Activated CD8-positive, alpha-beta T cell treated with anti-CD3 and anti-CD28 coated beads, Interleukin-2, amount 10 ng/mL, durations not matched to agents 7 days and 5 days (primary cell): Measurements from ENCODE around the gene MIX23. TPM values are rescaled to one million over a fixed set of nuclear protein-coding genes. Genes with fewer than 3 reads are reported as not detected.

ENCODE experiments used
- ATAC-seq: fragments of 150-1000 bp; cut with Tn5 transposase; one replicate; pipeline ENCODE4 v1.10.0; 2021; ENCODE audit warnings: moderate library complexity
- CTCF ChIA-PET: fragments of 350-600 bp; sonication (Branson Sonifier 250); formaldehyde crosslinking; loops from one replicate; lab custom pipeline; 2021; ENCODE audit warnings: antibody characterized with exemption; lab: Charles Lee
- POLR2A ChIA-PET: fragments of 350-600 bp; sonication (Branson Sonifier 250); formaldehyde crosslinking; loops from one replicate; lab custom pipeline; 2021; ENCODE audit warnings: antibody characterized with exemption; lab: Charles Lee
- DNase-seq: peaks from one replicate; pipeline ENCODE4 v3.0.0-alpha.2; 2020
- H3K27ac Mint-ChIP-seq: one replicate; pipeline ENCODE4 v1.8.0; 2021; ENCODE audit warnings: mild to moderate bottlenecking, mixed read lengths
- H3K27me3 Mint-ChIP-seq: one replicate; pipeline ENCODE4 v1.8.0; 2021; ENCODE audit warnings: low read depth, mixed read lengths
- H3K36me3 Mint-ChIP-seq: one replicate; pipeline ENCODE4 v1.8.0; 2021; ENCODE audit warnings: low read depth, mixed read lengths
- H3K4me1 Mint-ChIP-seq: one replicate; pipeline ENCODE4 v1.8.0; 2021; ENCODE audit warnings: low read depth, mixed read lengths
- H3K4me3 Mint-ChIP-seq: one replicate; pipeline ENCODE4 v1.8.0; 2021; ENCODE audit warnings: mild to moderate bottlenecking, mixed read lengths
- H3K9me3 Mint-ChIP-seq: one replicate; pipeline ENCODE4 v1.8.0; 2022; ENCODE audit warnings: mixed read lengths; ENCODE audit not compliant: insufficient read depth
- total RNA-seq, 2 experiments: library from RNA; stranded (reverse); gene quantifications; one replicate each; pipeline ENCODE4 v1.2.3, GENCODE V29; 2021

MIX23 gene
- total RNA-seq, 2 experiments from 2014 or later, result 40.0 to 47.3 TPM

DNA sequence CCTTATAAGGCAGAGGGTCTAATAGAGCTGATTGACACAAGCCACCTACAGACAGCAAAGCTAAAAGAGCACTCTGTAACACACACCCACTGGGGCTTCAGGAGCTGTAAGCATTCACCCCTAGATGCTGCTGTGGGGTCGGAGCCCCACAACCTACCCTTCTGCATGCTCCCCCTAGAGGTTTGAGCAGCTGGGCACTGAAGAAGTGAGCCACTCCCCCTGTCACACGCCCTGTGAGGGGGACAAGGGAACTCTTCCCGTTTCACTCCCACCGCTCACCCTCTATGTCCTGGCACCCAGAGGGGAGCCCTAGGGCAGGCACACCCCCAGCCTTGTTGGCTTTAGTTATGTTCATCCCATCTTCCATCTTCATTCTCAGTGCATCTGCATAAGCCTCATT, 67.4 kb downstream of the MIX23 start:
- ChIA-PET POLR2A (no interaction called here), CTCF (no interaction called here)
- H3K27me3 Mint-ChIP-seq, result peaks cover 16% of the 10 kb centered on the region
- H3K4me1 Mint-ChIP-seq, result peaks cover 15% of the 10 kb centered on the region
- no peak for ATAC-seq
- H3K9me3 Mint-ChIP-seq, result peaks cover 17% of the 10 kb centered on the region
- no peak for DNase-seq
- H3K27ac Mint-ChIP-seq, result no peak overlapping the region
- no peak overlapping the region for H3K4me3 Mint-ChIP-seq
- H3K36me3 Mint-ChIP-seq, result no peaks in the 10 kb centered on the region

DNA sequence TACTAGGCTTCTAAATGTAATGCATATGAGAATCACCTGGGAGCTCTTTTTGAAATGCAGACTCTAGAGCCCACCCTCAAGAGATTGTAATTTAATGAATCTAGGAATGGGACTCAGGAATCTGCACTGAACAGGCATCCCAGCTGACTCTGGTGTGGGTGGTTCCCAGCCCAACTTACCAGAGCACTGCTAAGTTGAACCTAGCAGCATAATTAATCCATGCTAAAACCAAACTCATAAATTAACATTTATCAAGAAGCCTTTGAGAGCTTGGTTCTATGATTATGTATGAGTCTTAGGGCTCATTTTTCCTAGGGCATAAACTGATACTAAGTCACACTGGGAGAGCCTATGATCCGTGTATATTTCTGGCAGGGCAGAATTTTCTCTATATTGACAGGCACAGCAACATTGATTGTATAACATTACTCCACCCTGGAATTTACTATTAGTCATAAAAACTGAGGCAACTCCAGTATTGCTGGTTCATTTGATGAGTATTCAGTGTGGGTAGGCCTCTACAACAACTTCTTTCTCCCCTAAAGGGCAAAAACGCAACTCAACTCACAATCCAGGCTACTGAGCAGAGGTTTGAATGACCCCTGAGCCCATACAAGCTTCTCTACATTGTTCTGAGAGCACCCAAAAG, 68.7 kb downstream of the MIX23 start:
- Mint-ChIP-seq H3K27ac (no peak overlapping the region), H3K27me3 (peaks cover 20% of the 10 kb centered on the region), H3K4me3 (no peak overlapping the region), H3K4me1 (peaks cover 15% of the 10 kb centered on the region), H3K36me3 (no peaks in the 10 kb centered on the region), H3K9me3 (peaks cover 7% of the 10 kb centered on the region)
- CTCF ChIA-PET, result interaction anchor here (0.8 to 1.7 kb wide), 4 partner anchors 55 to 765 kb away, joined by 3 to 4 read pairs (median 3); partner anchors contain the start of gene FAM162A
- ATAC-seq, result no peak
- DNase-seq, result no peak
- POLR2A ChIA-PET, result interaction anchor here (1.4 kb wide), 1 partner anchor 8 kb away, joined by 4 read pairs; no protein-coding TSS in a partner anchor

DNA sequence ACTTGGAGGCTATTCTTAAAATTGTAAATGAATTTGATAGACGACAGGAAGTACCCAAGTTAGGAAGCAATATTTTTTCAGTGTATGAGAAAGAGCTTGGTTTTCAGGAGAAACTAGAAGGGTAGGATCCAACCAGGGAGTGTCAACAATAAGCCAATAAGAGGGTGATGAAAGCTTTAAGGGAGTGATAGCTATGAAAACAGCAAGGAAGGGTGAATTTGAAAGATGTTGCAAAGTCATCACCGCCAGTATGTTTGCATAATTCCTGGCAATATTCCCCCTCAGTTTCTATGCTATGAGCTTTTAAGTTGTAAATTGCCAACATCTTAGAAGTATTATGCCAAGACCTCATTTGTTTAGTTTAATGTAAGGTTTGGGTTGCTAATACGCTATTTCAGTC, 69.8 kb downstream of the MIX23 start:
- Mint-ChIP-seq H3K27ac (no peak overlapping the region), H3K27me3 (peaks cover 23% of the 10 kb centered on the region), H3K9me3 (no peaks in the 10 kb centered on the region), H3K4me3 (no peak overlapping the region), H3K4me1 (peaks cover 12% of the 10 kb centered on the region), H3K36me3 (no peaks in the 10 kb centered on the region)
- no peak for DNase-seq
- ChIA-PET CTCF (interaction anchor here (0.6 to 1.2 kb wide), 6 partner anchors 9 to 212 kb away, joined by 3 to 5 read pairs (median 3); no protein-coding TSS in a partner anchor), POLR2A (interaction anchor here (1.4 kb wide), 1 partner anchor 9 kb away, joined by 4 read pairs; no protein-coding TSS in a partner anchor)
- ATAC-seq, result no peak

DNA sequence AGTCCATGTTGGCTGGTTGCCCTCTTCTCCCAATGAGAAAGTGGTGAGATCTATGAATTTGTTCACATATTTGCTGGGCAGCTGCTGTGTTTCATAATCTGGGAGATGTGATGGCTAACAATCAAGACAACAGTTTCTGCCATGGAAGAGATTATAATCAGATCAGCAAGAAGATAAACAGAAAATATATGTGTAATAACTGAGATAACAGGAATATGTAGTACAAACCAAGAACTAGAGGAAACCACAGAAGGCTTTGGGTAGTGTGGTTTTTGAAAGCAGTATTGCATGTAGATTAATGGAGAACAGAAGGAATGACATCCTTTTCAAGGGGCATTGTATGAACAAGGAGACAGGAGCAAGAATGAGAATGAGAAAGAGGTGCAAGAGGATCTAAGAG, 70.2 kb downstream of the MIX23 start:
- ATAC-seq, result peak; percentile 49
- POLR2A ChIA-PET, result no interaction called here
- Mint-ChIP-seq H3K36me3 (no peaks in the 10 kb centered on the region), H3K9me3 (no peaks in the 10 kb centered on the region), H3K27ac (peak overlapping the region; percentile 4), H3K4me3 (no peak overlapping the region), H3K4me1 (peaks cover 9% of the 10 kb centered on the region), H3K27me3 (peaks cover 23% of the 10 kb centered on the region)
- CTCF ChIA-PET, result interaction anchor here (0.6 to 1.2 kb wide), 5 partner anchors 8 to 415 kb away, joined by 3 to 5 read pairs (median 4); no protein-coding TSS in a partner anchor
- no peak for DNase-seq

DNA sequence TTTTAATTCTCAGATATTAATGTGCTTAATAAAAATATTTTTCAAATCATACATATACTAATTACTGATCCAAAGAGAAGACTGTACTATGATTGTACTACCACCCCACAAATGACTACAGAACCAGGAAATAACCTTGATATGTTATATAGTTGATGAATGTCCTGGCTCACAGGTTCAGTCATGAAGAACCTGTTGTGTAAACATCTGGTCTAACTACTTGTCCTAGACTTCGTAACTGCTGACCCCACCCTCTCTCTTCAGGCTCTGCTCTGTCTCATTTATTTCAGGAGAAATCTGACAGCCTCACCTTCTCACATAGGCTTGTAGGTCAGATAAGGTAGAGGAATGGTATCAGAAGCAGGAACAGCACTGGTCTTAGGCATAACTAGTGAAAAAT, 72.7 kb downstream of the MIX23 start:
- peaks cover 9% of the 10 kb centered on the region for H3K4me1 Mint-ChIP-seq
- H3K27ac Mint-ChIP-seq, result no peak overlapping the region
- no peaks in the 10 kb centered on the region for H3K9me3 Mint-ChIP-seq
- no peak overlapping the region for H3K4me3 Mint-ChIP-seq
- no peaks in the 10 kb centered on the region for H3K36me3 Mint-ChIP-seq
- ATAC-seq (no peak), DNase-seq (no peak)
- POLR2A ChIA-PET, result no interaction called here
- CTCF ChIA-PET, result interaction anchor here (1.0 to 1.1 kb wide), 3 partner anchors 11 to 209 kb away, joined by 3 read pairs; no protein-coding TSS in a partner anchor
- peaks cover 22% of the 10 kb centered on the region for H3K27me3 Mint-ChIP-seq

Other genes with a start within 250 kb of the MIX23 start
- not detected for gene CASR, start 199.6 kb downstream of the MIX23 start, total RNA-seq
- gene CSTA, start 58.0 kb downstream of the MIX23 start, total RNA-seq, result not detected
- 10 to 100 TPM; 78.0 to 78.4 TPM for gene FAM162A, start 951 bp upstream of the MIX23 start, total RNA-seq
- gene WDR5B, start 32.8 kb upstream of the MIX23 start, total RNA-seq, result 1 to 10 TPM; 4.5 to 5.1 TPM
- 10 to 100 TPM; 58.8 to 60.2 TPM for gene KPNA1, start 131.7 kb upstream of the MIX23 start, total RNA-seq
- 100 to 1,000 TPM; 115 to 118 TPM for gene PARP9, start 181.1 kb upstream of the MIX23 start, total RNA-seq
- 100 to 1,000 TPM; 124 to 127 TPM for gene DTX3L, start 181.1 kb upstream of the MIX23 start, total RNA-seq
- gene PARP15, start 194.4 kb upstream of the MIX23 start, total RNA-seq, result 10 to 100 TPM; 36.6 to 38.6 TPM